DOHH2 (cell line): Measurements from ENCODE around the gene CARHSP1.

Source experiments
- H3F3A ChIP-seq: fragments of 200-600 bp; sonication (generic), shearing (Covaris generic); 2 replicates; pipeline ENCODE4 v1.6.0; 2016; ENCODE audit warnings: antibody characterized with exemption, mild to moderate bottlenecking; ENCODE audit not compliant: control insufficient read depth, insufficient read depth
- H3K27ac ChIP-seq: fragments of 200-600 bp; sonication (generic); 2 replicates; pipeline ENCODE4 v1.5.1; 2014; ENCODE audit warnings: low read depth, mild to moderate bottlenecking, low read length, moderate library complexity
- H3K27me3 ChIP-seq: fragments of 200-600 bp; sonication (generic); 2 replicates; pipeline ENCODE4 v1.6.1; 2014; ENCODE audit warnings: mild to moderate bottlenecking, low read length, mixed read lengths; ENCODE audit not compliant: control insufficient read depth
- H3K36me3 ChIP-seq: fragments of 200-600 bp; sonication (generic); 2 replicates; pipeline ENCODE4 v1.6.1; 2014; ENCODE audit warnings: mild to moderate bottlenecking, low read length, moderate library complexity, mixed read lengths; ENCODE audit not compliant: control insufficient read depth
- H3K4me1 ChIP-seq: fragments of 200-600 bp; sonication (generic); 2 replicates; pipeline ENCODE4 v1.6.1; 2014; ENCODE audit warnings: mild to moderate bottlenecking, low read length, mixed read lengths; ENCODE audit not compliant: control insufficient read depth
- H3K4me2 ChIP-seq: fragments of 200-600 bp; sonication (generic); 2 replicates; pipeline ENCODE4 v1.6.0; 2014; ENCODE audit warnings: mild to moderate bottlenecking, low read length, moderate library complexity
- H3K4me3 ChIP-seq: fragments of 200-600 bp; sonication (generic); 2 replicates; pipeline ENCODE4 v1.5.1; 2014; ENCODE audit warnings: mild to moderate bottlenecking, low read length, mixed read lengths
- H3K79me2 ChIP-seq: fragments of 200-600 bp; sonication (generic); 2 replicates; pipeline ENCODE4 v1.6.1; 2014; ENCODE audit warnings: mild to moderate bottlenecking, low read length, mixed read lengths; ENCODE audit not compliant: control insufficient read depth
- H3K9me2 ChIP-seq: fragments of 200-600 bp; sonication (generic); replicated peaks from 2 replicates; pipeline ENCODE4 v1.6.1; 2014; ENCODE audit warnings: mild to moderate bottlenecking, low read length, mixed read lengths; ENCODE audit not compliant: control insufficient read depth
- H3K9me3 ChIP-seq: fragments of 200-600 bp; sonication (generic); 2 replicates; pipeline ENCODE4 v1.6.1; 2014; ENCODE audit warnings: antibody characterized with exemption, low read length, mixed read lengths; ENCODE audit not compliant: control insufficient read depth, insufficient read depth
- H4K20me1 ChIP-seq: fragments of 200-600 bp; sonication (generic); 2 replicates; pipeline ENCODE4 v1.6.0; 2014; ENCODE audit warnings: low read depth, mild to moderate bottlenecking, antibody characterized with exemption, low read length, moderate library complexity; ENCODE audit not compliant: control insufficient read depth, insufficient read depth
- EZH2phosphoT487 ChIP-seq: fragments of 200-600 bp; sonication (generic); IDR thresholded peaks from 2 replicates; pipeline ENCODE4 v1.6.1; 2017; ENCODE audit warnings: borderline replicate concordance, mild to moderate bottlenecking, antibody characterized with exemption, low read length, moderate library complexity, mixed read lengths
- TF ChIP-seq, protein P1 (sequence below): fragments of 200-600 bp; sonication (generic); IDR thresholded peaks from one replicate; pipeline ENCODE4 v1.5.1; 2014; ENCODE audit warnings: antibody characterized with exemption, mild to moderate bottlenecking, low read depth, low read length; ENCODE audit not compliant: poor library complexity, severe bottlenecking

The CARHSP1 gene

DNA sequence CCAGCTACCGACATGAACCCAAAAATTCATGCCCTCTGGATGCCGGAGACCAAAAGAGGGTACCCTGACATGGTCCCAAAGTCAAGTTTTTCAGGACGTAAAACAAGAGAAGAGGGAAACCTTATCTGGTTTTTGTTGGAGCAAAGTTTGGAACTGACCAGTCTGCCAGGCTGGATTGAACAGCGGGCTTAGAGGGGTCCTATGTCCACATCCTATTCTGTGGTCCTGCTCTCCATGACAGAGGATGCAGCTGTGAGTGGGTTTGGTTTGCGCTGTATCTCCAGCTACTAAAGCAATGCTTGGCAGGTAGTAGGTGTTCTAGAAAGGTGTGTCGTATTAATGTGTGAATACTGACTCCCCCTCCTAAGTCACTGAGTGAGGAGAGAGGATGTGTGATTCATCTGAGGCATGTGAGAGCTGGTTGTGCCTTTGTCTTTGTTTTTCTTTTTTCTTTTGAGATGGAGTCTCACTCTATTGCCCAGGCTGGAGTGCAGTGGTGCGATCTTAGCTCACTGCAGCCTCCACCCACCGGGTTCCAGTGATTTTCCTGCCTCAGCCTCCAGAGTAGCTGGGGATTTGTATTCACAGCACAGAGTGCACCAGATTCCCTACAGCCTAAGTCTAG lies 40.2 kb downstream of the CARHSP1 start:
- Histone ChIP-seq H3K36me3 (peaks cover 68% of the 10 kb centered on the region), H4K20me1 (no peaks in the 10 kb centered on the region), H3K4me3 (no peak overlapping the region), H3K79me2 (peaks cover 45% of the 10 kb centered on the region), H3K27ac (no peak overlapping the region), H3K4me1 (peaks cover 12% of the 10 kb centered on the region), H3F3A (no peaks in the 10 kb centered on the region), H3K9me2 (no peaks in the 10 kb centered on the region), H3K27me3 (no peaks in the 10 kb centered on the region), H3K4me2 (no peak overlapping the region), H3K9me3 (no peaks in the 10 kb centered on the region)
- TF ChIP-seq, protein P1, sequence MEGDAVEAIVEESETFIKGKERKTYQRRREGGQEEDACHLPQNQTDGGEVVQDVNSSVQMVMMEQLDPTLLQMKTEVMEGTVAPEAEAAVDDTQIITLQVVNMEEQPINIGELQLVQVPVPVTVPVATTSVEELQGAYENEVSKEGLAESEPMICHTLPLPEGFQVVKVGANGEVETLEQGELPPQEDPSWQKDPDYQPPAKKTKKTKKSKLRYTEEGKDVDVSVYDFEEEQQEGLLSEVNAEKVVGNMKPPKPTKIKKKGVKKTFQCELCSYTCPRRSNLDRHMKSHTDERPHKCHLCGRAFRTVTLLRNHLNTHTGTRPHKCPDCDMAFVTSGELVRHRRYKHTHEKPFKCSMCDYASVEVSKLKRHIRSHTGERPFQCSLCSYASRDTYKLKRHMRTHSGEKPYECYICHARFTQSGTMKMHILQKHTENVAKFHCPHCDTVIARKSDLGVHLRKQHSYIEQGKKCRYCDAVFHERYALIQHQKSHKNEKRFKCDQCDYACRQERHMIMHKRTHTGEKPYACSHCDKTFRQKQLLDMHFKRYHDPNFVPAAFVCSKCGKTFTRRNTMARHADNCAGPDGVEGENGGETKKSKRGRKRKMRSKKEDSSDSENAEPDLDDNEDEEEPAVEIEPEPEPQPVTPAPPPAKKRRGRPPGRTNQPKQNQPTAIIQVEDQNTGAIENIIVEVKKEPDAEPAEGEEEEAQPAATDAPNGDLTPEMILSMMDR, result no peak
- TF ChIP-seq EZH2phosphoT487, result no peak

DNA sequence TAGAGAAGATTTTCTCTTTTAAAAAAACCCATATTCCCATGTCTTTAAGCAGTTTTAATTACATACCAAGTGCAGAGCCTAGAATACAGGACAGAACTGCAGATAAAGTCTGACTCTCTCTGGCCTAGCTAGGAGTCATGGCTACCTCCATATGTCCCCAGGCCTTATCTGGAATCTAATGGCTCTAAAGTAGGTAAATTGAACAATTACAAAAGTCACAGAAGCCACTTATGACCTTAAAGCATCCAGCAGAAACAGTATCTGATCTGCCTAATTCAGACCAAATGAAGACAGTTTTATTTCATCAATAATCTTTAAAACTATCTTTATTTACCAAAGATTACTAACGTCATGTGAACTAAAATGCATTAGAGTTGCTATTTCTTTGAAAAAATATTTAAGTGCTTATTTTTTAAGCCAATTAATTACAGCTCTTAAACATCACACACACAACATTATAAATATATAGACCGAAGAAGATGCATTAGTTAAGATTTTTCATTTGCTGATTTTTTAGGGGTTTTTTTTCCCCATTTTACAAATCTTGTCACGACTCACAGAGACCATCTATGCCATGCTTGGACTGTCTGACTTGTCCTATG lies 42.4 kb downstream of the CARHSP1 start:
- peaks cover 33% of the 10 kb centered on the region for H3K79me2 ChIP-seq
- H4K20me1 ChIP-seq, result no peaks in the 10 kb centered on the region
- H3K27me3 ChIP-seq, result no peaks in the 10 kb centered on the region
- no peak overlapping the region for H3K4me3 ChIP-seq
- H3K9me2 ChIP-seq, result no peaks in the 10 kb centered on the region
- 0 out of 2 replicates have a peak, but pooled peaks cover 4% of the 10 kb centered on the region for H3F3A ChIP-seq
- H3K4me1 ChIP-seq, result peaks cover 9% of the 10 kb centered on the region
- no peaks in the 10 kb centered on the region for H3K9me3 ChIP-seq
- H3K4me2 ChIP-seq, result no peak overlapping the region
- H3K36me3 ChIP-seq, result peaks cover 77% of the 10 kb centered on the region
- H3K27ac ChIP-seq, result no peak overlapping the region
- TF ChIP-seq, protein P1, result no peak
- no peak for TF ChIP-seq EZH2phosphoT487

DNA sequence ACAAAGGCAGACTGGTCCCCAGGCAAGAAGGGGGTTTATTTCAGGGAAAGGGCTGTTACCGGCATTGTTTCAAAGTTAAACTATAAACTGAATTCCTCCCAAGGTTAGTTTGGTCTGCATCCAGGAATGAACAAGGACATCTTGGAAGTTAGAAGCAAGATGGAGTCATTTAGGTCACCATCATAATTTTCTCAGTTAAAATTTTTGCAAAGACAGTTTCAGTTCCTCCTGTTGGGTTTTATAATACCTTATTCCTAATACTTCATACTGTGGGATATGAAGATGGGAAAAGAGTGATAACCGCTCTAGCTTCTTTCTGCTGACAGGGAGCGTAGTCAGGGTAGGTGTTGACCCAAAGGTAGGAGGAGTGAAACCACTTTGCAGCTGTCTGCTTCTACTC lies 46.4 kb downstream of the CARHSP1 start:
- H3F3A ChIP-seq, result 0 out of 2 replicates have a peak, but pooled peaks cover 4% of the 10 kb centered on the region
- TF ChIP-seq EZH2phosphoT487, result no peak
- TF ChIP-seq, protein P1, result no peak
- H3K27ac ChIP-seq, result no peak overlapping the region
- H3K4me2 ChIP-seq, result no peak overlapping the region
- H3K36me3 ChIP-seq, result peaks cover 80% of the 10 kb centered on the region
- H4K20me1 ChIP-seq, result no peaks in the 10 kb centered on the region
- H3K4me1 ChIP-seq, result peaks cover 19% of the 10 kb centered on the region
- no peaks in the 10 kb centered on the region for H3K27me3 ChIP-seq
- H3K4me3 ChIP-seq, result no peak overlapping the region
- peaks cover 20% of the 10 kb centered on the region for H3K79me2 ChIP-seq
- H3K9me3 ChIP-seq, result no peaks in the 10 kb centered on the region
- no peaks in the 10 kb centered on the region for H3K9me2 ChIP-seq
